SK-N-SH (cell line): ENCODE results near the gene AGXT. TPM values are rescaled to one million over a fixed set of nuclear protein-coding genes. Genes with fewer than 3 reads are reported as not detected.

Source experiments
- CTCF ChIA-PET: fragments of 300-600, 350-600 bp; formaldehyde crosslinking; extraction: SDS; loops from one replicate; lab custom pipeline; 2021; lab: Yijun Ruan, JAX
- POLR2A ChIA-PET: fragments of 350-600 bp; sonication (Branson Sonifier 250); formaldehyde crosslinking; extraction: SDS; loops from one replicate; lab custom pipeline; 2020; ENCODE audit warnings: antibody characterized with exemption, inconsistent platforms; lab: Yijun Ruan, JAX
- DNase-seq: peaks from one replicate; pipeline ENCODE4 v3.0.0; 2012
- H2AFZ ChIP-seq: fragments of 200-600 bp; sonication (generic); 2 replicates; pipeline ENCODE4 v1.8.1; 2016; ENCODE audit warnings: antibody characterized with exemption, mild to moderate bottlenecking, low read depth
- H3F3A ChIP-seq: fragments of 200-600 bp; sonication (generic); replicated peaks from 2 replicates; pipeline ENCODE3; 2016; ENCODE audit warnings: antibody characterized with exemption, mild to moderate bottlenecking; ENCODE audit not compliant: insufficient read depth
- H3K27ac ChIP-seq, 2 experiments: fragments of 200-500 bp in 1 of 2; fragments of 200-600 bp in 1 of 2; sonication (Bioruptor generic) in 1 of 2; sonication (generic), shearing (Covaris generic) in 1 of 2; 2 replicates each; pipeline versions ENCODE4 v1.5.1 to v1.6.1; 2014 to 2016; ENCODE audit warnings: low read depth in 2 of 2, inconsistent platforms in 1 of 2, low read length in 1 of 2, mild to moderate bottlenecking in 1 of 2, mixed read lengths in 1 of 2
- H3K27me3 ChIP-seq: fragments of 200-600 bp; sonication (generic), shearing (Covaris generic); 2 replicates; pipeline ENCODE4 v1.6.1; 2016; ENCODE audit warnings: mixed run types; ENCODE audit not compliant: insufficient read depth
- H3K36me3 ChIP-seq, 2 experiments: fragments of 200-500 bp in 1 of 2; fragments of 200-600 bp in 1 of 2; sonication (Bioruptor generic) in 1 of 2; sonication (generic) in 1 of 2; replicated peaks in 1 of 2; 2 replicates each; pipeline versions ENCODE3 to v1.5.1; 2014 to 2016; ENCODE audit warnings: low read length in 1 of 2, mild to moderate bottlenecking in 1 of 2; ENCODE audit not compliant: insufficient read depth in 2 of 2, control insufficient read depth in 1 of 2
- H3K4me1 ChIP-seq, 2 experiments: fragments of 200-500 bp in 1 of 2; fragments of 200-600 bp in 1 of 2; sonication (Bioruptor generic) in 1 of 2; sonication (generic), shearing (Covaris generic) in 1 of 2; 2 replicates each; pipeline versions ENCODE4 v1.5.1 to v1.6.1; 2014 to 2016; ENCODE audit warnings: low read depth in 1 of 2, low read length in 1 of 2, mixed run types in 1 of 2; ENCODE audit not compliant: insufficient read depth in 2 of 2, control insufficient read depth in 1 of 2
- H3K4me2 ChIP-seq: fragments of 200-600 bp; sonication (generic), shearing (Covaris generic); 2 replicates; pipeline ENCODE4 v1.6.1; 2017; ENCODE audit warnings: mixed run types
- H3K4me3 ChIP-seq, 2 experiments: fragments of 200-500 bp in 1 of 2; fragments of 200-600 bp in 1 of 2; sonication (Bioruptor generic) in 1 of 2; sonication (generic), shearing (Covaris generic) in 1 of 2; 2 replicates each; pipeline versions ENCODE4 v1.5.1 to v1.8.1; 2014 to 2016; ENCODE audit warnings: low read depth in 2 of 2, inconsistent platforms in 1 of 2, low read length in 1 of 2, mild to moderate bottlenecking in 1 of 2, mixed read lengths in 1 of 2, moderate library complexity in 1 of 2
- H3K79me2 ChIP-seq: fragments of 200-600 bp; sonication (generic); 2 replicates; pipeline ENCODE4 v1.8.1; 2017; ENCODE audit warnings: mild to moderate bottlenecking; ENCODE audit not compliant: insufficient read depth
- H3K9ac ChIP-seq: fragments of 200-600 bp; sonication (generic); 2 replicates; pipeline ENCODE4 v1.6.1; 2017; ENCODE audit warnings: mixed run types
- H3K9me2 ChIP-seq: fragments of 200-600 bp; sonication (generic); 2 replicates; pipeline ENCODE4 v1.6.1; 2017; ENCODE audit warnings: mixed run types
- H3K9me3 ChIP-seq: fragments of 200-600 bp; sonication (generic); 2 replicates; pipeline ENCODE4 v1.6.1; 2017; ENCODE audit warnings: mixed run types, mild to moderate bottlenecking, moderate library complexity
- H4K20me1 ChIP-seq: fragments of 200-600 bp; sonication (generic); 2 replicates; pipeline ENCODE4 v1.6.1; 2017; ENCODE audit warnings: mild to moderate bottlenecking, mixed run types; ENCODE audit not compliant: insufficient read depth
- EZH2phosphoT487 ChIP-seq: fragments of 200-600 bp; sonication (generic); IDR thresholded peaks from 2 replicates; pipeline ENCODE4 v1.6.1; 2017; ENCODE audit warnings: low read depth, mixed run types, mild to moderate bottlenecking, antibody characterized with exemption, moderate library complexity, borderline replicate concordance
- FOSL2 ChIP-seq: IDR thresholded peaks from 2 replicates; pipeline ENCODE4 v1.4.0; 2012; ENCODE audit warnings: low read depth, mild to moderate bottlenecking, moderate library complexity, borderline replicate concordance
- FOXM1 ChIP-seq: IDR thresholded peaks from 2 replicates; pipeline ENCODE4 v1.4.0; 2012; ENCODE audit warnings: low read depth, mild to moderate bottlenecking
- GATA2 ChIP-seq: sonication (generic); formaldehyde crosslinking; IDR thresholded peaks from 2 replicates; pipeline ENCODE4 v1.5.0; 2020; ENCODE audit warnings: mild to moderate bottlenecking, missing genetic modification reagents
- MAX ChIP-seq: IDR thresholded peaks from 2 replicates; pipeline ENCODE4 v1.4.0; 2012; ENCODE audit warnings: low read depth
- MXI1 ChIP-seq: IDR thresholded peaks from 2 replicates; pipeline ENCODE4 v1.6.1; 2012; ENCODE audit warnings: mild to moderate bottlenecking, low read depth, low read length, improper control_type of control experiment
- NFIC ChIP-seq: IDR thresholded peaks from 2 replicates; pipeline ENCODE4 v1.4.0; 2012; ENCODE audit warnings: borderline replicate concordance
- RCOR1 ChIP-seq: fragments of 150-350 bp; IDR thresholded peaks from 2 replicates; pipeline ENCODE4 v1.6.1; 2017; ENCODE audit warnings: antibody characterized with exemption, low read length
- SIN3A ChIP-seq: IDR thresholded peaks from 2 replicates; pipeline ENCODE4 v1.6.1; 2012; ENCODE audit warnings: low read depth, mild to moderate bottlenecking, low read length, moderate library complexity, borderline replicate concordance
- USF2 ChIP-seq: fragments of 150-350 bp; IDR thresholded peaks from 2 replicates; pipeline ENCODE4 v1.6.1; 2017; ENCODE audit warnings: antibody characterized with exemption, low read length, low read depth, borderline replicate concordance
- YY1 ChIP-seq: IDR thresholded peaks from 2 replicates; pipeline ENCODE4 v1.4.0; 2012; ENCODE audit warnings: low read depth, mild to moderate bottlenecking
- WGBS: methylation state at CpG from one replicate; pipeline ENCODE4 v1.1.6; 2017; ENCODE audit warnings: low lambda C conversion rate; 5-methylcytosine and 5-hydroxymethylcytosine counted together
- polyA plus RNA-seq, 3 experiments: library from polyadenylated mRNA; depleted of rRNA; stranded (reverse); fragments of >200 nt; gene quantifications; 2 replicates each; pipeline ENCODE4 v1.2.3, GENCODE V29; 2012
- TF ChIP-seq, protein P1 (sequence below): IDR thresholded peaks from 2 replicates; pipeline ENCODE4 v1.4.0; 2012; ENCODE audit warnings: low read depth, borderline replicate concordance
- TF ChIP-seq, protein P2 (sequence below): IDR thresholded peaks from 2 replicates; pipeline ENCODE4; 2012
- TF ChIP-seq, protein P3 (sequence below): fragments of 150-350 bp; IDR thresholded peaks from 2 replicates; pipeline ENCODE4 v1.6.1; 2016; ENCODE audit warnings: mild to moderate bottlenecking, low read depth, low read length

The AGXT gene
- polyA plus RNA-seq, 1 of the 3 experiments (the other 2 are of a cell fraction) = not detected

- H3K79me2 ChIP-seq = no peaks in the 10 kb centered on the region
- H3K9ac ChIP-seq = no peak overlapping the region
- no peaks in the 10 kb centered on the region for H3K9me2 ChIP-seq
- no peak overlapping the region for H2AFZ ChIP-seq
- H3K4me3 ChIP-seq = no peak overlapping the region
- H3K9me3 ChIP-seq = no peaks in the 10 kb centered on the region
- peaks cover 0 to 8% of the 10 kb centered on the region in 2 experiments; a peak in 1 of 4 replicates for H3K4me1 ChIP-seq
- WGBS = 69% methylated on average over 13 of the region's 40 CpGs
- TF ChIP-seq RCOR1 (no peak), NFIC (no peak)
- DNase-seq = peak; percentile 48
- H3K36me3 ChIP-seq = no peaks in the 10 kb centered on the region
- ChIA-PET POLR2A (no interaction called here), CTCF (interaction anchor here (0.9 to 2.5 kb wide), 3 partner anchors 25 to 37 kb away, joined by 4 to 9 read pairs (median 6); no protein-coding TSS in a partner anchor)
- no peaks in the 10 kb centered on the region for H3K27me3 ChIP-seq
- no peaks in the 10 kb centered on the region for H4K20me1 ChIP-seq
- H3K4me2 ChIP-seq = no peak overlapping the region
- H3K27ac ChIP-seq = no peak overlapping the region
- H3F3A ChIP-seq = no peaks in the 10 kb centered on the region
Observed at GRCh38 chr2:240877460-240878340, 9.1 kb downstream of the AGXT start.

DNA sequence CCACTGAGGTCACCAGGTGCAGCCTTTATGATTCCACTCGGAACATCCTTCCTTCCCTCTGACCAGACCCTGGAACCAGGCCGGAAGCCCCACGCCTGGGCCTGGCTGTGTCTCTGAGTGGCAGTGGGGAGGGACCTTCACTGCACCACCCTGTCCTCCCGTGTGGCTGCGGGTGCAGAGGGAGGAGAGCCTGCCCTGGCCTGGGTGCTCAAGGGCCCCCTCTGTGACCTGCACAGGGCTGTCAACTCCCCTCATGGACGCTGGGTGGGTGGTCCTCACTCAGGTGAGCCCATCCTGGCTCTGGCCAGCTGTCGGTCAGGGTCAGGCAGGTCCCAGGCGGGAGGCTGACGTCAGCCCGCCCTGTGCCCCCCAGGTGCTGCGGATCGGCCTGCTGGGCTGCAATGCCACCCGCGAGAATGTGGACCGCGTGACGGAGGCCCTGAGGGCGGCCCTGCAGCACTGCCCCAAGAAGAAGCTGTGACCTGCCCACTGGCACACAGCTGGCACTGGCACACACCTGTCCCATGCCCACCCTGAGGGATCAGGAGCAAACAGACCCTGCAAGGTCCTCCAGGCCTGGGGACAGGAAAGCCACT is 9.8 kb downstream of the AGXT start:
- H3K79me2 ChIP-seq = no peaks in the 10 kb centered on the region
- DNase-seq = peak; percentile 19
- no peaks in the 10 kb centered on the region for H3K36me3 ChIP-seq
- H3K4me1 ChIP-seq = peaks cover 0 to 8% of the 10 kb centered on the region in 2 experiments; a peak in 1 of 4 replicates
- no peak overlapping the region for H3K9ac ChIP-seq
- TF ChIP-seq, protein P1, sequence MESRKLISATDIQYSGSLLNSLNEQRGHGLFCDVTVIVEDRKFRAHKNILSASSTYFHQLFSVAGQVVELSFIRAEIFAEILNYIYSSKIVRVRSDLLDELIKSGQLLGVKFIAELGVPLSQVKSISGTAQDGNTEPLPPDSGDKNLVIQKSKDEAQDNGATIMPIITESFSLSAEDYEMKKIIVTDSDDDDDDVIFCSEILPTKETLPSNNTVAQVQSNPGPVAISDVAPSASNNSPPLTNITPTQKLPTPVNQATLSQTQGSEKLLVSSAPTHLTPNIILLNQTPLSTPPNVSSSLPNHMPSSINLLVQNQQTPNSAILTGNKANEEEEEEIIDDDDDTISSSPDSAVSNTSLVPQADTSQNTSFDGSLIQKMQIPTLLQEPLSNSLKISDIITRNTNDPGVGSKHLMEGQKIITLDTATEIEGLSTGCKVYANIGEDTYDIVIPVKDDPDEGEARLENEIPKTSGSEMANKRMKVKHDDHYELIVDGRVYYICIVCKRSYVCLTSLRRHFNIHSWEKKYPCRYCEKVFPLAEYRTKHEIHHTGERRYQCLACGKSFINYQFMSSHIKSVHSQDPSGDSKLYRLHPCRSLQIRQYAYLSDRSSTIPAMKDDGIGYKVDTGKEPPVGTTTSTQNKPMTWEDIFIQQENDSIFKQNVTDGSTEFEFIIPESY = no peak
- no peak for TF ChIP-seq GATA2 (CRISPR knock-in tag)
- no peak for TF ChIP-seq MXI1
- no peak for TF ChIP-seq USF2
- TF ChIP-seq, protein P2, sequence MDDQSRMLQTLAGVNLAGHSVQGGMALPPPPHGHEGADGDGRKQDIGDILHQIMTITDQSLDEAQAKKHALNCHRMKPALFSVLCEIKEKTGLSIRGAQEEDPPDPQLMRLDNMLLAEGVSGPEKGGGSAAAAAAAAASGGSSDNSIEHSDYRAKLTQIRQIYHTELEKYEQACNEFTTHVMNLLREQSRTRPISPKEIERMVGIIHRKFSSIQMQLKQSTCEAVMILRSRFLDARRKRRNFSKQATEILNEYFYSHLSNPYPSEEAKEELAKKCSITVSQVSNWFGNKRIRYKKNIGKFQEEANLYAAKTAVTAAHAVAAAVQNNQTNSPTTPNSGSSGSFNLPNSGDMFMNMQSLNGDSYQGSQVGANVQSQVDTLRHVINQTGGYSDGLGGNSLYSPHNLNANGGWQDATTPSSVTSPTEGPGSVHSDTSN = no peak
- no peak for TF ChIP-seq FOXM1
- no peak for TF ChIP-seq FOSL2
- TF ChIP-seq SIN3A = no peak
- TF ChIP-seq YY1 = no peak
- TF ChIP-seq EZH2phosphoT487 = no peak
- TF ChIP-seq, protein P3, sequence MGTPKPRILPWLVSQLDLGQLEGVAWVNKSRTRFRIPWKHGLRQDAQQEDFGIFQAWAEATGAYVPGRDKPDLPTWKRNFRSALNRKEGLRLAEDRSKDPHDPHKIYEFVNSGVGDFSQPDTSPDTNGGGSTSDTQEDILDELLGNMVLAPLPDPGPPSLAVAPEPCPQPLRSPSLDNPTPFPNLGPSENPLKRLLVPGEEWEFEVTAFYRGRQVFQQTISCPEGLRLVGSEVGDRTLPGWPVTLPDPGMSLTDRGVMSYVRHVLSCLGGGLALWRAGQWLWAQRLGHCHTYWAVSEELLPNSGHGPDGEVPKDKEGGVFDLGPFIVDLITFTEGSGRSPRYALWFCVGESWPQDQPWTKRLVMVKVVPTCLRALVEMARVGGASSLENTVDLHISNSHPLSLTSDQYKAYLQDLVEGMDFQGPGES = no peak
- no peak for TF ChIP-seq MAX
- TF ChIP-seq, all 33 proteins: peak for 0
- no peak overlapping the region for H3K4me3 ChIP-seq
- H3F3A ChIP-seq = no peaks in the 10 kb centered on the region
- WGBS = 77% methylated on average over 3 of the region's 18 CpGs
- no peaks in the 10 kb centered on the region for H3K9me2 ChIP-seq
- no peaks in the 10 kb centered on the region for H3K27me3 ChIP-seq
- no peak overlapping the region for H3K4me2 ChIP-seq
- ChIA-PET CTCF (interaction anchor here (1.2 kb wide), 1 partner anchor 27 kb away, joined by 5 read pairs; no protein-coding TSS in a partner anchor), POLR2A (no interaction called here)
- no peak overlapping the region for H3K27ac ChIP-seq
- no peaks in the 10 kb centered on the region for H3K9me3 ChIP-seq
- H2AFZ ChIP-seq = no peak overlapping the region
- no peaks in the 10 kb centered on the region for H4K20me1 ChIP-seq
